ENCODE data around the gene OR2T11.
"Not testable (repeated sequence)": the region's sequence is repeated elsewhere in the genome, so short reads cannot be mapped to it uniquely, and the experiment has no call there.

DNA sequence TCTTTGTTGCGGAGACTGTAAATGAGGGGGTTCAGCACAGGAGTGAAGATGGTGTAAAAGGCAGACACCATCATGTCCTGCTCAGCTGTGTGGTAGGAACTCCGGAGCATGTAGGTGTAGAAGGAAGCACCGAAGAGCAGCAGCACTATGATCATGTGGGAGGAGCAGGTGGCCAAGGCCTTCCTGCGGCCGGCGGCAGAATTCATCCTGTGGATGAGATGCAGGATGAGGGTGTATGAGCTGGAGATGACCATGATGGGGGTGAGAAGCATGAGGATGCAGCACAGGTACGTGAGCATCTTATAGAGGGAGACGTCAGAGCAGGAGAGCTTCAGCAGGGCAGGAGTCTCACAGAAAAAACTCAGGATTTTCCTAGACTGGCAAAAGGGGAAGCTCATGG lies 61.0 kb downstream of the OR2T11 start:
- TF ChIP-seq CTCF, POLR2A (IDR thresholded peaks at IDR 0.05): not testable (repeated sequence)

Measured in lower leg skin (tissue), 3 donors.